Loucy (cell line): ENCODE results near the gene PRR7.

ENCODE experiments used
- H2AFZ ChIP-seq: fragments of 200-600 bp; sonication (generic); 2 replicates; pipeline ENCODE4 v1.6.0; 2016; ENCODE audit warnings: antibody characterized with exemption, mild to moderate bottlenecking, low read length, moderate library complexity
- H3F3A ChIP-seq: fragments of 200-600 bp; 2 replicates; pipeline ENCODE4 v1.6.0; 2016; ENCODE audit warnings: antibody characterized with exemption, low read depth, mild to moderate bottlenecking
- H3K27me3 ChIP-seq: fragments of 200-600 bp; sonication (generic); 2 replicates; pipeline ENCODE4 v1.6.1; 2014; ENCODE audit warnings: low read length, mild to moderate bottlenecking; ENCODE audit not compliant: insufficient read depth, poor library complexity, severe bottlenecking
- H3K36me3 ChIP-seq: fragments of 200-600 bp; sonication (generic); 2 replicates; pipeline ENCODE4 v1.6.1; 2016; ENCODE audit warnings: low read length; ENCODE audit not compliant: insufficient read depth
- H3K4me1 ChIP-seq: fragments of 200-600 bp; sonication (generic); 2 replicates; pipeline ENCODE4 v1.5.1; 2014; ENCODE audit warnings: low read length, mild to moderate bottlenecking; ENCODE audit not compliant: insufficient read depth, poor library complexity, severe bottlenecking
- H3K4me2 ChIP-seq: fragments of 200-600 bp; sonication (generic); 2 replicates; pipeline ENCODE4 v1.6.0; 2014; ENCODE audit warnings: antibody characterized with exemption, low read length, low read depth, mild to moderate bottlenecking; ENCODE audit not compliant: poor library complexity, severe bottlenecking
- H3K4me3 ChIP-seq: fragments of 200-600 bp; sonication (generic); 2 replicates; pipeline ENCODE4 v1.5.1; 2014; ENCODE audit warnings: low read length, mild to moderate bottlenecking, mixed read lengths; ENCODE audit not compliant: poor library complexity, severe bottlenecking
- H3K79me2 ChIP-seq: fragments of 200-600 bp; sonication (generic); 2 replicates; pipeline ENCODE4 v1.6.1; 2014; ENCODE audit warnings: low read length; ENCODE audit not compliant: insufficient read depth
- H3K9ac ChIP-seq: fragments of 200-600 bp; sonication (generic); 2 replicates; pipeline ENCODE4 v1.6.0; 2014; ENCODE audit warnings: mild to moderate bottlenecking, low read depth, low read length, moderate library complexity; ENCODE audit not compliant: poor library complexity, severe bottlenecking
- H3K9me2 ChIP-seq: fragments of 200-600 bp; sonication (generic); replicated peaks from 2 replicates; pipeline ENCODE4 v1.6.1; 2016; ENCODE audit warnings: low read depth, low read length, mixed read lengths
- H3K9me3 ChIP-seq: fragments of 200-600 bp; sonication (generic); 2 replicates; pipeline ENCODE4 v1.6.1; 2014; ENCODE audit warnings: mild to moderate bottlenecking, antibody characterized with exemption, low read length, low read depth; ENCODE audit not compliant: insufficient read depth
- H4K20me1 ChIP-seq: fragments of 200-600 bp; sonication (generic); 2 replicates; pipeline ENCODE4 v1.6.0; 2014; ENCODE audit warnings: antibody characterized with exemption, low read length, mild to moderate bottlenecking; ENCODE audit not compliant: insufficient read depth, poor library complexity, severe bottlenecking
- EZH2phosphoT487 ChIP-seq: fragments of 200-600 bp; IDR thresholded peaks from 2 replicates; pipeline ENCODE4 v1.6.1; 2018; ENCODE audit warnings: antibody characterized with exemption, mild to moderate bottlenecking, moderate library complexity, borderline replicate concordance
- TF ChIP-seq, protein P1 (sequence below): fragments of 200-600 bp; sonication (generic); conservative IDR thresholded peaks from 2 replicates; pipeline ENCODE4 v1.5.1; 2014; ENCODE audit warnings: mild to moderate bottlenecking, antibody characterized with exemption, low read length

The PRR7 gene

DNA sequence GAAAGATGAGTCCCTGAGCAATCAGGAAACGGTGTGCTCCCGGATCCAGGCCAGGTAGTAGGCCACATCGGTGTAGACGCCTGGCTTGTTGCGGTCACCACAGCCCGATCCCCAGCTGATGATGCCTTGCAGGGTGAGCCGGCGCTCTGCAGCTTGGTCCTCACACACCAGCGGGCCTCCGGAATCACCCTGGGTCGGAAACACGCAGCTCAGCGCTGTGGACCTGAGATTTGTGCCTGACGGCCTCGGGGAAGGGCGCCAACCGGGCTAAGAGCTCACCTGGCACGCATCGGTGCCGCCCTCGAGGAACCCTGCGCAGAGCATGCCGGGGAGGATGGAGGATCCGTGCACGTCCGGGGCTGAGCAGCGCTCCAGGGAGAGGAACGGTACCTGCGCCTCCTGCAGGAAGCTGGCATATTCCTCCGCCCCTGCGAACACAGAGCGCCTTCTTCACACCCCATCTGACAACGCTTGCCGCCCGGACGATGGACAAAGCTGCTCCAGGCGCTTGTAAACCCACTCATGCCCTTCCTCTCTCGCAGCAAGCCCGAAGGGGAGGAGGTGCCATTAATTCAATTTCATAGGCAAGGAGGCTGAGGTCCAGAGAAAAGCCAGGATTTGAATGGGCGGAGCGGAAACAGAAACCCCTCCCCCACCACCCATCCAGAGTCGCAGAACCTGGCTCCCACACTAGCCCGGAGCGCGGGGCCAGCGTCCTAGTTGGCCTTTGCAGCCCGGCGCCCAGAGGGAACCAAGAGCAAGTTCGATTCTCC is 44.2 kb upstream of the PRR7 start:
- H3K9me2 ChIP-seq: no peaks in the 10 kb centered on the region
- no peak overlapping the region for H3K9ac ChIP-seq
- no peaks in the 10 kb centered on the region for H3K36me3 ChIP-seq
- no peaks in the 10 kb centered on the region for H3K27me3 ChIP-seq
- no peaks in the 10 kb centered on the region for H3K79me2 ChIP-seq
- H3K4me2 ChIP-seq: no peak overlapping the region
- H3K9me3 ChIP-seq: no peaks in the 10 kb centered on the region
- no peaks in the 10 kb centered on the region for H4K20me1 ChIP-seq
- peaks cover 21% of the 10 kb centered on the region for H3K4me1 ChIP-seq
- H3K4me3 ChIP-seq: no peak overlapping the region
- H2AFZ ChIP-seq: no peak overlapping the region
- H3F3A ChIP-seq: no peaks in the 10 kb centered on the region
- TF ChIP-seq, protein P1, sequence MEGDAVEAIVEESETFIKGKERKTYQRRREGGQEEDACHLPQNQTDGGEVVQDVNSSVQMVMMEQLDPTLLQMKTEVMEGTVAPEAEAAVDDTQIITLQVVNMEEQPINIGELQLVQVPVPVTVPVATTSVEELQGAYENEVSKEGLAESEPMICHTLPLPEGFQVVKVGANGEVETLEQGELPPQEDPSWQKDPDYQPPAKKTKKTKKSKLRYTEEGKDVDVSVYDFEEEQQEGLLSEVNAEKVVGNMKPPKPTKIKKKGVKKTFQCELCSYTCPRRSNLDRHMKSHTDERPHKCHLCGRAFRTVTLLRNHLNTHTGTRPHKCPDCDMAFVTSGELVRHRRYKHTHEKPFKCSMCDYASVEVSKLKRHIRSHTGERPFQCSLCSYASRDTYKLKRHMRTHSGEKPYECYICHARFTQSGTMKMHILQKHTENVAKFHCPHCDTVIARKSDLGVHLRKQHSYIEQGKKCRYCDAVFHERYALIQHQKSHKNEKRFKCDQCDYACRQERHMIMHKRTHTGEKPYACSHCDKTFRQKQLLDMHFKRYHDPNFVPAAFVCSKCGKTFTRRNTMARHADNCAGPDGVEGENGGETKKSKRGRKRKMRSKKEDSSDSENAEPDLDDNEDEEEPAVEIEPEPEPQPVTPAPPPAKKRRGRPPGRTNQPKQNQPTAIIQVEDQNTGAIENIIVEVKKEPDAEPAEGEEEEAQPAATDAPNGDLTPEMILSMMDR: no peak
- TF ChIP-seq EZH2phosphoT487: no peak

DNA sequence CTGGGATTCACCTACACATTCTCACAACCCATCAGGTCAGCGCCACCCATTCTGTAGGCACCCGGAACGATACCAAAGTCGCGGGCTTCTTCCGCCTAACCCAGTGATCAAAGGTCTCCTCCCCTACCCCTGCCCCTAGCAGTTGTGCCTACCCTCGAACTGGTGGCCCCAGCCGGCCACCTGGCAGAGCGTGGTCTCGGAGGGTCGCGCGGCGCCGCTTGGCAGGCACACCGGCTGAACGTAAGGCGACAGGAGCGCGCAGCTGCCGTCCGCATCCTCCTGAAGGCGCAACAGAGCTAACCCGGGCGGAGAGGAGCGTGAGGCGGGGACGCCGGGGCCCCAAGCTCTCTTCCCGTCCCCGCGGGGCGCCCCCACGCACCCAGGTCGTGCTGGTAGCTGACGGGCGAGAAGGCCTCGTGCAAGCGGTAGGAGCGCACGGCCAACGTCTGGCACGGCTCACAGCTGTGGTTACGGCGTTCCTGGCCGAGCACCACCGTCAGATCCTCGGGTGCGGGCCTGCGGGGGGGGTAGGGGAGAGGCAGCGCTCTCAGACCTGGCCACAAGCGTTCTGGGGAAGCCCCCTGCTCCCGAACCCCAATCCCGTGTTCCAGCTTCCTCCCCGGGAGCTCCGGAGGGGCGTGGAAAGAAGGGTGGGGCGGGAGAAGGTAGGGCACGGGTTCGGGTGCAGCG is 43.4 kb upstream of the PRR7 start:
- TF ChIP-seq, protein P1: no peak
- no peak for TF ChIP-seq EZH2phosphoT487
- peaks cover 21% of the 10 kb centered on the region for H3K4me1 ChIP-seq
- H3K79me2 ChIP-seq: no peaks in the 10 kb centered on the region
- peak overlapping the region; percentile 79 for H3K4me2 ChIP-seq
- H3K4me3 ChIP-seq: peak overlapping the region; percentile 67
- H2AFZ ChIP-seq: peak overlapping the region; percentile 66
- peak overlapping the region; percentile 85 for H3K9ac ChIP-seq
- H4K20me1 ChIP-seq: no peaks in the 10 kb centered on the region
- no peaks in the 10 kb centered on the region for H3K36me3 ChIP-seq
- H3K27me3 ChIP-seq: no peaks in the 10 kb centered on the region
- no peaks in the 10 kb centered on the region for H3F3A ChIP-seq
- no peaks in the 10 kb centered on the region for H3K9me3 ChIP-seq
- H3K9me2 ChIP-seq: no peaks in the 10 kb centered on the region

DNA sequence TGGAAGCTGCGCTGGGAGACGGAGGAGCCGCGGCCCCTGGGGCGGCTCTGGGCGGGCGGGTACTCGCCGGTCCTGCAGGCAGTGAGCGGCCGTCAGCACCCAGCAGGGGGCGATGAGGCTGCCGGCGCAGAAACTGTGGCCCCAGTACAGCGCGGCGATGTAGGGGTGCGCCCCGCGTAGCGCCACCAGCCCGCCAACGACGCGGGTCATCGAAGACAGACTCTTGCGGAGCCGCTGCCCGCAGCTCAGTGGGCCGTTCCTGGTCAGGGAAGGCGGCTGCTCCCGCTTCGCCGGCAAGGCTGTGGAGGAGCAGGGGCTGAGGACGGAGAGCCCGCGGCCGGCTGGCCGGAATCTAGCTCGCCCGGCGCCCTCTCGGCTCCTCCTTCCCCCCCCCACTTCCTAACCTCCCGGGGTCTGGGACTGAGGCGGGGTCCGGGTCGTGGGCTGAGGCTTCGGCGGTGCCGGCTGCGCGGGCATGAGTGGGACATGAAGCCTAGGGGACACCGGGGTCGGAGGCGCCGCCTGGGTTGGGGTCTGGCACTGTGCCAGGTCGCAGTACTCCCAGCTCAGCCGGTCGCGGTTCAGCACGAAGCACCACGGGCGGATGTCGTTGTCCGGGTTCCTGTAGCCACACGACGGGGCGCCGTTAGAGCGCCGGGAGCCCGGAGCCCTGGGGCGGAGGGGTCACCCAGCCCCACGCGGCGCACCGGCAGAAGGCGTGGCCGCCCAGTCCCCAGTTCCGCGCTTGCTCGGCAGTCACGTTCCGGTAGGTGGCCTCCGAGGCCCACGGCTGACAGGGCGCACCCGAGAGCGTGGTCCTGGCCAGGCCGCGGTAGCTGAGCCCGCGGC is 42.6 kb upstream of the PRR7 start:
- no peaks in the 10 kb centered on the region for H3K9me3 ChIP-seq
- peak overlapping the region; percentile 66 for H2AFZ ChIP-seq
- H4K20me1 ChIP-seq: no peaks in the 10 kb centered on the region
- H3K36me3 ChIP-seq: no peaks in the 10 kb centered on the region
- H3K9ac ChIP-seq: peak overlapping the region; percentile 85
- no peak for TF ChIP-seq EZH2phosphoT487
- TF ChIP-seq, protein P1: peak; percentile 54
- no peaks in the 10 kb centered on the region for H3F3A ChIP-seq
- no peaks in the 10 kb centered on the region for H3K9me2 ChIP-seq
- peaks cover 21% of the 10 kb centered on the region for H3K4me1 ChIP-seq
- peak overlapping the region; percentile 67 for H3K4me3 ChIP-seq
- H3K27me3 ChIP-seq: no peaks in the 10 kb centered on the region
- no peaks in the 10 kb centered on the region for H3K79me2 ChIP-seq
- peak overlapping the region; percentile 79 for H3K4me2 ChIP-seq
